B cell (primary cell): Measurements from ENCODE around the gene PPT2. TPM values are rescaled to one million over a fixed set of nuclear protein-coding genes. Genes with fewer than 3 reads are reported as not detected.
"Not testable (repeated sequence)": the region's sequence is repeated elsewhere in the genome, so short reads cannot be mapped to it uniquely, and the experiment has no call there.

Experiments
- ATAC-seq: fragments of 200-7000 bp; cut with Tn5 transposase; one replicate; pipeline ENCODE4 v1.10.0; 2021; ENCODE audit warnings: low read depth, mild to moderate bottlenecking, moderate number of reproducible peaks, moderate library complexity
- CTCF ChIA-PET: fragments of 350-600 bp; sonication (Branson Sonifier 250); formaldehyde crosslinking; loops from one replicate; lab custom pipeline; 2021; ENCODE audit warnings: antibody characterized with exemption, inconsistent platforms; lab: Charles Lee
- POLR2A ChIA-PET: fragments of 350-600 bp; sonication (Branson Sonifier 250); formaldehyde crosslinking; loops from one replicate; lab custom pipeline; 2021; ENCODE audit warnings: antibody characterized with exemption; lab: Charles Lee
- DNase-seq: peaks from one replicate; pipeline ENCODE4 v3.0.0; 2013
- H2AFZ ChIP-seq: 2 replicates; pipeline ENCODE4 v1.6.1; 2012; ENCODE audit warnings: mild to moderate bottlenecking, low read depth, low read length; ENCODE audit not compliant: insufficient read depth, poor library complexity, severe bottlenecking
- H3K27ac ChIP-seq, 2 donors: 1 replicate in 1 of 2; 2 replicates in 1 of 2; pipeline ENCODE4 v1.5.1; 2012 to 2013; ENCODE audit warnings: low read length in 2 of 2, mild to moderate bottlenecking in 2 of 2, moderate library complexity in 1 of 2
- H3K27me3 ChIP-seq, 4 experiments: fragments of 200-600 bp in 1 of 4; sonication (generic) in 1 of 4; replicated peaks in 1 of 4; 1 replicate in 2 of 4; 2 replicates in 2 of 4; pipeline versions ENCODE4 v1.6.1 to v1.7.0; 2013 to 2016; ENCODE audit warnings: low read length in 3 of 4, mild to moderate bottlenecking in 2 of 4, mixed read lengths in 1 of 4, moderate library complexity in 1 of 4; ENCODE audit not compliant: insufficient read depth in 4 of 4, control insufficient read depth in 3 of 4; ENCODE audit errors: control extremely low read depth in 1 of 4
- H3K36me3 ChIP-seq, 2 experiments: replicated peaks in 1 of 2; 1 replicate in 1 of 2; 2 replicates in 1 of 2; pipeline versions ENCODE4 v1.6.1 to v1.7.1; 2013; ENCODE audit warnings: low read length in 1 of 2; ENCODE audit not compliant: insufficient read depth in 2 of 2, control insufficient read depth in 1 of 2; ENCODE audit errors: control extremely low read depth in 1 of 2, extremely low read depth in 1 of 2
- H3K4me1 ChIP-seq, 2 donors: fragments of 200-600 bp in 1 of 2; sonication (generic) in 1 of 2; 1 replicate in 1 of 2; 2 replicates in 1 of 2; pipeline versions ENCODE4 v1.5.1 to v1.6.1; 2013 to 2017; ENCODE audit warnings: low read length in 2 of 2; ENCODE audit not compliant: control insufficient read depth in 2 of 2, insufficient read depth in 2 of 2
- H3K4me2 ChIP-seq: replicated peaks from 2 replicates; pipeline ENCODE3; 2012; ENCODE audit warnings: mild to moderate bottlenecking, low read depth, low read length; ENCODE audit not compliant: poor library complexity, severe bottlenecking
- H3K4me3 ChIP-seq, 5 experiments: fragments of 200-600 bp in 1 of 5; sonication (generic) in 1 of 5; 1 replicate in 3 of 5; 2 replicates in 2 of 5; pipeline versions ENCODE4 v1.5.1 to v1.7.0; 2011 to 2016; ENCODE audit warnings: low read length in 4 of 5, mild to moderate bottlenecking in 4 of 5, low read depth in 2 of 5, control low read depth in 1 of 5, moderate library complexity in 1 of 5; ENCODE audit not compliant: insufficient read depth in 1 of 5; ENCODE audit errors: control extremely low read depth in 1 of 5, extremely low read depth in 1 of 5
- H3K79me2 ChIP-seq: fragments of 200-600 bp; sonication (generic); one replicate; pipeline ENCODE4 v1.6.0; 2016; ENCODE audit warnings: low read length; ENCODE audit not compliant: control insufficient read depth, insufficient read depth
- H3K9ac ChIP-seq: fragments of 200-600 bp; sonication (generic); 2 replicates; pipeline ENCODE4 v1.6.1; 2017; ENCODE audit warnings: mild to moderate bottlenecking, low read length, moderate library complexity
- H3K9me3 ChIP-seq, 3 donors: one replicate each; pipeline versions ENCODE4 v1.6.1 to v1.7.1; 2013; ENCODE audit warnings: low read length in 2 of 3; ENCODE audit not compliant: control insufficient read depth in 2 of 3, insufficient read depth in 1 of 3; ENCODE audit errors: control extremely low read depth in 1 of 3
- H4K20me1 ChIP-seq: 2 replicates; pipeline ENCODE4 v1.6.0; 2012; ENCODE audit warnings: mild to moderate bottlenecking, low read length; ENCODE audit not compliant: insufficient read depth, control insufficient read depth, poor library complexity, severe bottlenecking
- H3K27ac Mint-ChIP-seq: one replicate; pipeline ENCODE4 v1.8.0; 2021; ENCODE audit warnings: mixed read lengths
- H3K27me3 Mint-ChIP-seq: one replicate; pipeline ENCODE4 v1.8.0; 2021; ENCODE audit warnings: mixed read lengths
- H3K4me1 Mint-ChIP-seq: one replicate; pipeline ENCODE4 v1.8.0; 2021; ENCODE audit warnings: mixed read lengths
- H3K4me3 Mint-ChIP-seq: one replicate; pipeline ENCODE4 v1.8.0; 2021; ENCODE audit warnings: mixed read lengths
- H3K9me3 Mint-ChIP-seq: one replicate; pipeline ENCODE4 v1.8.0; 2022; ENCODE audit warnings: mixed read lengths; ENCODE audit not compliant: insufficient read depth
- EZH2 ChIP-seq: IDR thresholded peaks from 2 replicates; pipeline ENCODE4 v1.6.1; 2012; ENCODE audit warnings: borderline replicate concordance, low read depth, mild to moderate bottlenecking, moderate library complexity, low read length; ENCODE audit not compliant: insufficient read depth, poor library complexity, severe bottlenecking
- WGBS: methylation state at CpG from one replicate; pipeline ENCODE4 v1.1.5; 2013; ENCODE audit warnings: missing lambda C conversion rate; ENCODE audit not compliant: insufficient coverage; 5-methylcytosine and 5-hydroxymethylcytosine counted together
- intact Hi-C: fragments of 100-400 bp; cut with micrococcal nuclease; formaldehyde crosslinking; loops from one replicate; pipeline ENCODE4 v1.10.0; 2022
- polyA plus RNA-seq: library from polyadenylated mRNA; depleted of rRNA; stranded (reverse); fragments of >200 nt; gene quantifications from 2 replicates; pipeline ENCODE4 v1.2.3, GENCODE V29; 2012
- total RNA-seq, 2 donors: library from RNA; stranded (reverse); fragments of 120-200 nt in 1 of 2; gene quantifications; 1 replicate in 1 of 2; 2 replicates in 1 of 2; pipeline versions ENCODE4 v1.2.3 to v1.2.4, GENCODE V29; 2013 to 2022
- TF ChIP-seq, protein P1 (sequence below): fragments of 200-600 bp; IDR thresholded peaks from one replicate; pipeline ENCODE4 v1.8.0; 2022; ENCODE audit warnings: antibody characterized with exemption, mild to moderate bottlenecking

The PPT2 gene
- total and polyA plus RNA-seq, 2 donors (not counting 1 experiment from before 2014, with no cell fraction given): 1.2 to 4.2 TPM

- CTCF ChIA-PET: no interaction called here
These were observed 56.3 kb downstream of the PPT2 start for GRCh38 chr6:32210191-32210601.

DNA sequence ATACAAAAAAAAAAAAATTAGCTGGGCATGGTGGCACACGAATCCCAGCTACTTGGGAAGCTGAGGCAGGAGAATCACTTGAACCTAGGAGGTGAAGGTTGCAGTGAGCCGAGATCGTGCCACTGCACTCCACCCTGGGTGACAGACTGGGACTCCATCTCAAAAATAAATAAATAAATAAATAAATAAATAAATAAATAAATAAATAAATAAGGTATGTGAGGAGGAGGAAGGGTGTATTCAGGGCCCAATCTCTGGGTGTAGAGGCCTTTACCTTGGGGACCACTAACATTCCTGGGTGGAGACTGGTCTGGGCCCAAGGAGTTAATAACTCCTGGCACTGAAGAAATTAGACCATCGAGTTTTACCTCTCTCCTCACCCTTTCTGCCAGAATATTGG lies 57.5 kb downstream of the PPT2 start:
- no CpG with 5 or more reads among the region's 4 CpGs for WGBS
- H3K4me2 ChIP-seq, intact Hi-C loops, H3K9me3 Mint-ChIP-seq, H3K4me1 ChIP-seq, H3K27ac ChIP-seq, POLR2A ChIA-PET, H3K79me2 ChIP-seq, H4K20me1 ChIP-seq, H2AFZ ChIP-seq, H3K4me3 ChIP-seq, H3K27me3 Mint-ChIP-seq, H3K27me3 ChIP-seq, H3K27ac Mint-ChIP-seq, H3K36me3 ChIP-seq, H3K9me3 ChIP-seq, ATAC-seq, H3K4me3 Mint-ChIP-seq, DNase-seq, H3K9ac ChIP-seq: not testable (repeated sequence)
- H3K4me1 Mint-ChIP-seq: peaks cover 16% of the 10 kb centered on the region
- CTCF ChIA-PET: interaction anchor here (1.0 kb wide), 1 partner anchor 14 kb away, joined by 3 read pairs; no protein-coding TSS in a partner anchor

More at GRCh38 chr6:32210191-32210601, 56.3 kb downstream of the PPT2 start:
- Mint-ChIP-seq H3K4me3 (no peak overlapping the region), H3K9me3 (no peaks in the 10 kb centered on the region), H3K4me1 (peaks cover 13% of the 10 kb centered on the region), H3K27ac (no peak overlapping the region), H3K27me3 (no peaks in the 10 kb centered on the region)
- no peaks in the 10 kb centered on the region for H3K36me3 ChIP-seq
- no peaks in the 10 kb centered on the region for H3K79me2 ChIP-seq
- H2AFZ ChIP-seq: no peak overlapping the region
- H3K4me2 ChIP-seq: no peak overlapping the region
- H3K4me1 ChIP-seq: peaks cover 0 to 6% of the 10 kb centered on the region in 2 donors
- H3K9me3 ChIP-seq: no peaks in the 10 kb centered on the region
- 91% methylated on average over 5 of the region's 5 CpGs for WGBS
- H3K4me3 ChIP-seq: no peak overlapping the region
- H3K9ac ChIP-seq: no peak overlapping the region
- H3K27me3 ChIP-seq: no peaks in the 10 kb centered on the region
- H3K27ac ChIP-seq: no peak overlapping the region
- ATAC-seq (no peak), DNase-seq (no peak)
- POLR2A ChIA-PET: no interaction called here
- no peak for TF ChIP-seq EZH2
- TF ChIP-seq, protein P1, sequence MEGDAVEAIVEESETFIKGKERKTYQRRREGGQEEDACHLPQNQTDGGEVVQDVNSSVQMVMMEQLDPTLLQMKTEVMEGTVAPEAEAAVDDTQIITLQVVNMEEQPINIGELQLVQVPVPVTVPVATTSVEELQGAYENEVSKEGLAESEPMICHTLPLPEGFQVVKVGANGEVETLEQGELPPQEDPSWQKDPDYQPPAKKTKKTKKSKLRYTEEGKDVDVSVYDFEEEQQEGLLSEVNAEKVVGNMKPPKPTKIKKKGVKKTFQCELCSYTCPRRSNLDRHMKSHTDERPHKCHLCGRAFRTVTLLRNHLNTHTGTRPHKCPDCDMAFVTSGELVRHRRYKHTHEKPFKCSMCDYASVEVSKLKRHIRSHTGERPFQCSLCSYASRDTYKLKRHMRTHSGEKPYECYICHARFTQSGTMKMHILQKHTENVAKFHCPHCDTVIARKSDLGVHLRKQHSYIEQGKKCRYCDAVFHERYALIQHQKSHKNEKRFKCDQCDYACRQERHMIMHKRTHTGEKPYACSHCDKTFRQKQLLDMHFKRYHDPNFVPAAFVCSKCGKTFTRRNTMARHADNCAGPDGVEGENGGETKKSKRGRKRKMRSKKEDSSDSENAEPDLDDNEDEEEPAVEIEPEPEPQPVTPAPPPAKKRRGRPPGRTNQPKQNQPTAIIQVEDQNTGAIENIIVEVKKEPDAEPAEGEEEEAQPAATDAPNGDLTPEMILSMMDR: no peak
- intact Hi-C loops: no loop called here
- no peaks in the 10 kb centered on the region for H4K20me1 ChIP-seq
